MCF 10A (cell line): Measurements from ENCODE around the gene SPATA1. TPM values are rescaled to one million over a fixed set of nuclear protein-coding genes. Genes with fewer than 3 reads are reported as not detected.
A peak's percentile ranks its signal among the peaks of the same experiment; 100 is the strongest.

Experiments
- BruUV-seq: library from RNA; stranded (reverse); fragments of 400-500 nt; replicated peaks from 2 replicates; lab custom pipeline; 2021; lab: Mats Ljungman, UMichigan
- CTCF ChIA-PET: fragments of 300-600 bp; sonication (Branson Sonifier 250); formaldehyde crosslinking; extraction: SDS; loops from one replicate; lab custom pipeline; 2021; ENCODE audit warnings: antibody characterized with exemption, inconsistent platforms; lab: Yijun Ruan, JAX
- POLR2A ChIA-PET: fragments of 300-600, 350-650 bp; sonication (Branson Sonifier 250); formaldehyde crosslinking; extraction: SDS; loops from one replicate; lab custom pipeline; 2020; ENCODE audit warnings: antibody characterized with exemption, inconsistent platforms; lab: Yijun Ruan, JAX
- DNase-seq: peaks from one replicate; pipeline ENCODE4 v3.0.0-alpha.2; 2018; ENCODE audit not compliant: unreplicated experiment
- H3K27ac Mint-ChIP-seq: one replicate; pipeline ENCODE4 v1.8.0; 2022; ENCODE audit warnings: mild to moderate bottlenecking, low read depth, mixed read lengths; ENCODE audit not compliant: unreplicated experiment
- H3K27me3 Mint-ChIP-seq: one replicate; pipeline ENCODE4 v1.8.0; 2022; ENCODE audit warnings: mixed read lengths; ENCODE audit not compliant: insufficient read depth, unreplicated experiment
- H3K36me3 Mint-ChIP-seq: one replicate; pipeline ENCODE4 v1.8.0; 2022; ENCODE audit warnings: mild to moderate bottlenecking, moderate library complexity, mixed read lengths; ENCODE audit not compliant: insufficient read depth, unreplicated experiment
- H3K4me1 Mint-ChIP-seq: one replicate; pipeline ENCODE4 v1.8.0; 2022; ENCODE audit warnings: mixed read lengths; ENCODE audit not compliant: insufficient read depth, unreplicated experiment
- H3K4me3 Mint-ChIP-seq: one replicate; pipeline ENCODE4 v1.8.0; 2022; ENCODE audit warnings: mild to moderate bottlenecking, moderate library complexity, mixed read lengths; ENCODE audit not compliant: unreplicated experiment
- H3K9me3 Mint-ChIP-seq: one replicate; pipeline ENCODE4 v1.8.0; 2022; ENCODE audit warnings: mixed read lengths; ENCODE audit not compliant: unreplicated experiment
- intact Hi-C: fragments of 100-400 bp; cut with micrococcal nuclease; formaldehyde crosslinking; loops from 2 replicates; pipeline ENCODE4 v1.14.1; 2022
- total RNA-seq: library from RNA; stranded (reverse); gene quantifications from 2 replicates; pipeline ENCODE4 v1.2.3, GENCODE V29; 2022
- TF ChIP-seq, protein P1 (sequence below): fragments of 200-600 bp; IDR thresholded peaks from one replicate; pipeline ENCODE4 v1.8.0; 2022; ENCODE audit warnings: antibody characterized with exemption, mild to moderate bottlenecking; ENCODE audit not compliant: unreplicated experiment

Gene SPATA1
- total RNA-seq, 1 experiment from 2014 or later = 1.0 TPM

DNA sequence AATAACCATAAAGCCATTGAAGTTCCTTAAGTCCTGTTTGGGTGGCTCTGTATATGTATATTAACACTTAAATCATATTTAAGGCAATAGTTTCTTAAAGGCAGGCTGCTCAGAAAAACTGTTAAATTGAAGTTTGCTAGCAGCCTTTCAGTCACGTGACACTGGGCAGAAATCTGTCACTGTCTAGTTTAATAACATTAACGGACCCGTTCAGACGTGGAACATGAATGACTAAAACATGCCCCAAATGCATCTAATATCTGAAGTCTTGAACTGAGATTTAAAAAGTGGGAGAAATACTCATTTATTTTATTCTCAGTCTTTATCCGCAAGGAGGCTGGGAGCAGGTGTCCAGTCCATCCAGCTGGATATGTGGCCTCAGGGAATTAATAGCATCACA lies 3.3 kb upstream of the SPATA1 start:
- POLR2A ChIA-PET = interaction anchor here (1.0 to 5.3 kb wide), 4 partner anchors 9 to 70 kb away, joined by 4 to 104 read pairs (median 62); partner anchors contain the start of genes CTBS and RPF1
- intact Hi-C loops = no loop called here
- no peak for DNase-seq
- TF ChIP-seq, protein P1, sequence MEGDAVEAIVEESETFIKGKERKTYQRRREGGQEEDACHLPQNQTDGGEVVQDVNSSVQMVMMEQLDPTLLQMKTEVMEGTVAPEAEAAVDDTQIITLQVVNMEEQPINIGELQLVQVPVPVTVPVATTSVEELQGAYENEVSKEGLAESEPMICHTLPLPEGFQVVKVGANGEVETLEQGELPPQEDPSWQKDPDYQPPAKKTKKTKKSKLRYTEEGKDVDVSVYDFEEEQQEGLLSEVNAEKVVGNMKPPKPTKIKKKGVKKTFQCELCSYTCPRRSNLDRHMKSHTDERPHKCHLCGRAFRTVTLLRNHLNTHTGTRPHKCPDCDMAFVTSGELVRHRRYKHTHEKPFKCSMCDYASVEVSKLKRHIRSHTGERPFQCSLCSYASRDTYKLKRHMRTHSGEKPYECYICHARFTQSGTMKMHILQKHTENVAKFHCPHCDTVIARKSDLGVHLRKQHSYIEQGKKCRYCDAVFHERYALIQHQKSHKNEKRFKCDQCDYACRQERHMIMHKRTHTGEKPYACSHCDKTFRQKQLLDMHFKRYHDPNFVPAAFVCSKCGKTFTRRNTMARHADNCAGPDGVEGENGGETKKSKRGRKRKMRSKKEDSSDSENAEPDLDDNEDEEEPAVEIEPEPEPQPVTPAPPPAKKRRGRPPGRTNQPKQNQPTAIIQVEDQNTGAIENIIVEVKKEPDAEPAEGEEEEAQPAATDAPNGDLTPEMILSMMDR = no peak
- BruUV-seq = no TSS peak
- no peak overlapping the region for H3K27ac Mint-ChIP-seq
- peaks cover 33% of the 10 kb centered on the region for H3K4me1 Mint-ChIP-seq
- H3K4me3 Mint-ChIP-seq = no peak overlapping the region
- H3K36me3 Mint-ChIP-seq = peaks cover 53% of the 10 kb centered on the region
- no peaks in the 10 kb centered on the region for H3K27me3 Mint-ChIP-seq
- CTCF ChIA-PET = interaction anchor here (0.6 to 2.2 kb wide), 7 partner anchors 12 to 251 kb away, joined by 3 to 10 read pairs (median 4); partner anchors contain the start of gene CTBS
- H3K9me3 Mint-ChIP-seq = no peaks in the 10 kb centered on the region

DNA sequence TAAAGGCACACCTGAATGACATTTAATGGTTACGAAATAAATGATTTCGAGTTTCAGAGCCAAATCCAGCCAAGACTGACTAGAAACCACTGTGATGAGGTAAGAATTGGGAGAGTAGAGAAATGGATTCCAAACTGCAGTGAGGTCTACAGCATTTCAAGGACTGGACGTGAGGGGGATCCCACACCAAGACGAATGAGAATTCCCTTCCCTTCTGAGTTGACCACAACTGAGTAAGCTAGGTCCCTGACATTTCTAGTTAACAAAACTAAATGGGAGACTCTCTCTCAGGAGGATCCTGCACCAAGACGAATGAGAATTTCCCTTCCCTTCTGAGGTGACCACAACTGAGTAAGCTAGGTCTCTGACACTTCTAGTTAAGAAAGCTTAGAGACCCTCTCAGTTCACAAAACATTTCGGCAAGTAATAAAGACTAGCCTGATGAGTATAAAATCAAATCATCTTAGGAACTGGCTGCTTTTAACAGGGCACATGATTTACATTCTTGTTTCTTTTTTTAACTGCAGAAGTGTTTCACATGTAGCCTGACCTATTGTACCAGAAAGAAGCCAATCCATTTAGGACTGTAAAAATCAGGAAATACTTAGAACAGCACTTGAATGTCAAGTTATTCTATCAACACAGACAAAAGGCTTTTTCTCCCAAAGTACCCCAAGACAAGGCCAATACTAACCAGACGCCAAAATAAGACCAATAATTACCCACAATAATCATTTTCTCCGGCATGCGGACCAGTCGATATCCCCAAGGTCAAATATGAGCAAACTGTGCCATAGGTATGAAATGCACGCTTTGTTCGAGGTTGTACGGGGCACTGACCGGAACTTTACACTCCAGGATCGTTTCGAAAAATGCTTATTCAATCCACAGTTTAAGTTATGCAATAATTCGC lies 1.4 kb upstream of the SPATA1 start:
- POLR2A ChIA-PET = interaction anchor here (0.7 to 5.3 kb wide), 21 partner anchors 11 to 755 kb away, joined by 3 to 104 read pairs (median 4); partner anchors contain the start of genes C1orf52, CTBS and RPF1
- peak overlapping the region; percentile 94 for H3K27ac Mint-ChIP-seq
- peaks cover 39% of the 10 kb centered on the region for H3K36me3 Mint-ChIP-seq
- TF ChIP-seq, protein P1 = no peak
- DNase-seq = peak; percentile 46
- peaks cover 9% of the 10 kb centered on the region for H3K9me3 Mint-ChIP-seq
- CTCF ChIA-PET = interaction anchor here (0.6 to 2.2 kb wide), 8 partner anchors 24 to 168 kb away, joined by 3 to 10 read pairs (median 4); partner anchors contain the start of gene CTBS
- H3K4me3 Mint-ChIP-seq = peak overlapping the region; percentile 94
- H3K27me3 Mint-ChIP-seq = no peaks in the 10 kb centered on the region
- intact Hi-C loops = loop anchor here (1.0 kb wide), 1 partner anchor 248 kb away; no protein-coding TSS in a partner anchor
- H3K4me1 Mint-ChIP-seq = peaks cover 33% of the 10 kb centered on the region
- TSS peak; percentile 37 for BruUV-seq

DNA sequence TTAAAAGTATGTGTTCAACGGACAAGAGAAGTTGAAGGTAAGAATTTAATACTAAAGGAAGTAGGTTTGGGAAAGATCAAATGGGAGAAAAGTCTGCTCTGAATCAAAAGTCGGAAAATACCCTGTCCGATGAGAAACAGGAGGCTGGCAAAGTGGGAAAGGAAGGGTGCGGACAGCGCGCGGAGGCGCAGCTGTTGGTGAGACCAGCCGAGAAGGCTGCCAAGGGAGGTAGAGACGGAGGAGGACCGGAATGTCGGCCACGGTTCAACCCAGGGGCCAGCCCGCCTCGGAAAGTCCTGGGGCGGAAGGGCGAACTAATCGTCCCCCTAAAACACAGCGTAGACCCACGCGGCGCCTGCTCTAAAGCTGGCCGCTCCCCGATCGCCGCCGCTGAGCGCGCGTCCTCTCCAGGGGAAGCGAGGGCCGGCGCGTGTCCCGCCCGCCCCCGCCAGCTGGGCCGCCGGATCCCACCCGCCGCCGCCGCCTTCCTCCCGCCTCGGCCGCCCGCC lies 639 bp upstream of the SPATA1 start:
- TF ChIP-seq, protein P1 = no peak
- Mint-ChIP-seq H3K36me3 (peaks cover 34% of the 10 kb centered on the region), H3K27ac (peak overlapping the region; percentile 94), H3K9me3 (peaks cover 9% of the 10 kb centered on the region), H3K4me3 (peak overlapping the region; percentile 94), H3K4me1 (peaks cover 31% of the 10 kb centered on the region), H3K27me3 (no peaks in the 10 kb centered on the region)
- intact Hi-C loops = loop anchor here (1.0 to 2.0 kb wide), 5 partner anchors 63 to 248 kb away; partner anchors contain the start of gene CTBS
- CTCF ChIA-PET = interaction anchor here (0.5 to 1.0 kb wide), 4 partner anchors 25 to 299 kb away, joined by 3 to 4 read pairs (median 3); partner anchors contain the start of gene CTBS
- POLR2A ChIA-PET = interaction anchor here (0.7 to 5.3 kb wide), 26 partner anchors 10 to 815 kb away, joined by 3 to 104 read pairs (median 6); partner anchors contain the start of genes CTBS and RPF1
- peak; percentile 70 for DNase-seq
- BruUV-seq = no TSS peak
